DOHH2 (cell line): ENCODE data around the gene EPHA8.

ENCODE experiments used
- CTCF ChIP-seq: fragments of 200-600 bp; sonication (generic); IDR thresholded peaks from one replicate; pipeline ENCODE4 v1.5.1; 2014; ENCODE audit warnings: antibody characterized with exemption, mild to moderate bottlenecking, low read depth, low read length; ENCODE audit not compliant: poor library complexity, severe bottlenecking
- EZH2phosphoT487 ChIP-seq: fragments of 200-600 bp; sonication (generic); IDR thresholded peaks from 2 replicates; pipeline ENCODE4 v1.6.1; 2017; ENCODE audit warnings: borderline replicate concordance, mild to moderate bottlenecking, antibody characterized with exemption, low read length, moderate library complexity, mixed read lengths

- TF ChIP-seq EZH2phosphoT487 (no peak), CTCF (peak; percentile 87)
Measured at GRCh38 chr1:22641906-22642636, 78.8 kb downstream of the EPHA8 start.
